ENCODE measurements around the gene PEAK1. TPM values are rescaled to one million over a fixed set of nuclear protein-coding genes. Genes with fewer than 3 reads are reported as not detected.
"Not testable (repeated sequence)": the region's sequence is repeated elsewhere in the genome, so short reads cannot be mapped to it uniquely, and the experiment has no call there.

Gene PEAK1
- total RNA-seq, 1 donor from 2014 or later = 32.3 TPM

DNA sequence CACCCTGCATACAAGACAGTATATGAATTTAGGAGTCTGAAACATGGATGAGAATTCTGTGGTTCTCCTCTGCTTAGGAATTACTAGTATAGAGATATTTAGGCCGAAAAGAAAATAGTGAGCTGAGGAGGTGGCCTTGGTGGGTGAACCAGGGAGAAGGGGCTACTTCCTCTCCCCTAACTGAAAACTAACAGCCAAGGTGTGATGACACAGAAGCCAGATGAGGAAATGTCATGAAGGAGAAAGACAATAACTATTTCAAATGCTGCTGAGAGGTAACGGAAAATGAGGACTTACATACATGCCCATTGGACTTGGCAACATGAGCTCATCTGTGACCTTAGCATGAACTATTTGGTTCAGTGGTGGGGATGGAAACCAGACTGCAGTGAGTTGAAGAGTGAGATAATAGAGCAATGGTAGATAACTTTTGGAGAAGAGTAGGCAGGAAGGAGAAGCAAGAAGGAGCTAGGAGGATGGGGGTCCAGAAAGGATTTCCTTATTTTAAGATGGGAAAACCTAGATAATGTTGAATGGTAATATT is 234.6 kb downstream of the PEAK1 start:
- DNase-seq (ENCODE audit: low spot score, unreplicated experiment) = no peak
- H3K4me3 Mint-ChIP-seq (ENCODE audit: low read depth) = no peak overlapping the region
- peak overlapping the region; percentile 79 for H3K27ac Mint-ChIP-seq
- H3K36me3 Mint-ChIP-seq (ENCODE audit: insufficient read depth) = peaks cover 2% of the 10 kb centered on the region
- H3K4me1 Mint-ChIP-seq (ENCODE audit: low read depth) = peaks cover 29% of the 10 kb centered on the region
- TF ChIP-seq CTCF (IDR thresholded peaks at IDR 0.05; ENCODE audit: unreplicated experiment) = no peak
- no peaks in the 10 kb centered on the region for H3K9me3 Mint-ChIP-seq (ENCODE audit: low read depth)
- no peaks in the 10 kb centered on the region for H3K27me3 Mint-ChIP-seq

DNA sequence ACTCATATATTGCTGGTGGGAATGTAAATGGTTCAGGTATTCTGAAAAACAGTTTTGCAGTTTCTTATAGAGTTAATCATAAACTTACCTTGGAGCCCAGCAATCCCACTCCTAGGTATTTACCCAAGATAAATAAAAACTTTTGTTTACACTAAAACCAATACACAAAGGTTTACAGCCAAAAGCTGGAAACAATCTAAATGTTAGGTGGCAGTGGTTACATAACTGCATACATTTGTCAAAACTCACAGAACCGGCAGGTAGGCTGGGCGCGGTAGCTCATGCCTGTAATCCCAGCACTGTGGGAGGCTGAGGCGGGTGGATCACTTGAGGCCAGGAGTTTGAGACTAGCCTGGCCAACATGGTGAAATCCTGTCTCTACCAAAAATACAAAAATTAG is 235.6 kb downstream of the PEAK1 start:
- not testable (repeated sequence) for H3K9me3 Mint-ChIP-seq (ENCODE audit: low read depth); H3K36me3 Mint-ChIP-seq (ENCODE audit: insufficient read depth); H3K27ac Mint-ChIP-seq; H3K27me3 Mint-ChIP-seq; DNase-seq (ENCODE audit: low spot score, unreplicated experiment); H3K4me3 Mint-ChIP-seq (ENCODE audit: low read depth)
- H3K4me1 Mint-ChIP-seq (ENCODE audit: low read depth) = peaks cover 29% of the 10 kb centered on the region

- Mint-ChIP-seq H3K27me3 (no peaks in the 10 kb centered on the region), H3K4me1 (ENCODE audit: low read depth) (peaks cover 29% of the 10 kb centered on the region), H3K36me3 (ENCODE audit: insufficient read depth) (peaks cover 7% of the 10 kb centered on the region), H3K4me3 (ENCODE audit: low read depth) (no peak overlapping the region), H3K9me3 (ENCODE audit: low read depth) (no peaks in the 10 kb centered on the region), H3K27ac (no peak overlapping the region)
- TF ChIP-seq CTCF (IDR thresholded peaks at IDR 0.05; ENCODE audit: unreplicated experiment) = no peak
- no peak for DNase-seq (ENCODE audit: low spot score, unreplicated experiment)
These were observed 236.8 kb downstream of the PEAK1 start for GRCh38 chr15:77183066-77183465.

- H3K9me3 Mint-ChIP-seq (ENCODE audit: low read depth) = no peaks in the 10 kb centered on the region
- no peak for TF ChIP-seq CTCF (IDR thresholded peaks at IDR 0.05; ENCODE audit: unreplicated experiment)
- no peak for DNase-seq (ENCODE audit: low spot score, unreplicated experiment)
- H3K36me3 Mint-ChIP-seq (ENCODE audit: insufficient read depth) = peaks cover 7% of the 10 kb centered on the region
- peaks cover 20% of the 10 kb centered on the region for H3K4me1 Mint-ChIP-seq (ENCODE audit: low read depth)
- H3K4me3 Mint-ChIP-seq (ENCODE audit: low read depth) = no peak overlapping the region
- no peaks in the 10 kb centered on the region for H3K27me3 Mint-ChIP-seq
- H3K27ac Mint-ChIP-seq = no peak overlapping the region
These were observed 238.4 kb downstream of the PEAK1 start for GRCh38 chr15:77181305-77182074.

- Mint-ChIP-seq H3K4me1 (ENCODE audit: low read depth) (peaks cover 17% of the 10 kb centered on the region), H3K27me3 (no peaks in the 10 kb centered on the region), H3K4me3 (ENCODE audit: low read depth) (no peak overlapping the region), H3K9me3 (ENCODE audit: low read depth) (no peaks in the 10 kb centered on the region), H3K36me3 (ENCODE audit: insufficient read depth) (peaks cover 7% of the 10 kb centered on the region), H3K27ac (no peak overlapping the region)
- no peak for TF ChIP-seq CTCF (IDR thresholded peaks at IDR 0.05; ENCODE audit: unreplicated experiment)
- no peak for DNase-seq (ENCODE audit: low spot score, unreplicated experiment)
These were observed 239.1 kb downstream of the PEAK1 start for GRCh38 chr15:77180757-77181156.

DNA sequence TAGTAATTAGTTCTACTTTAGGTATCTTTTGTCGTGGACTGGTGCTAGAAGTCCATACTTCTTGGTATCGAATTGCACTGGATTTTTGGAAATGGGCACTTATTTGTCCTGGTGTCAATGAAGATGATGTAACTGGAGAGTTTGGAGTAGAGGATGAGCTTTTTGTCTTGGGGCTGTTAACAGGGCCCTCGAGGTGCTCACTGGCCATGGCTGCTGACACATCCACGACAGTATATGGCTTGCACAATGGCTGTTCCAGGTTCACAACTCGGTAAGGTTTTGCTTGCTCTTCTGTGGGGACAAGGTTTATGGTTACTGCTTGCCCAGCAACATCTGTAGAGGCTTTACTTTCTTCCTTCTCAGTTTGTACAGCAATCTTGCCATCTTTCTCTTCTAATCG is 239.6 kb downstream of the PEAK1 start:
- Mint-ChIP-seq H3K27me3 (no peaks in the 10 kb centered on the region), H3K4me3 (ENCODE audit: low read depth) (no peak overlapping the region), H3K27ac (no peak overlapping the region), H3K36me3 (ENCODE audit: insufficient read depth) (peaks cover 7% of the 10 kb centered on the region), H3K9me3 (ENCODE audit: low read depth) (no peaks in the 10 kb centered on the region), H3K4me1 (ENCODE audit: low read depth) (peaks cover 13% of the 10 kb centered on the region)
- no peak for DNase-seq (ENCODE audit: low spot score, unreplicated experiment)
- TF ChIP-seq CTCF (IDR thresholded peaks at IDR 0.05; ENCODE audit: unreplicated experiment) = no peak

All from progenitor cell of endocrine pancreas (in vitro differentiated cells).